Neural progenitor cell (in vitro differentiated cells): ENCODE measurements around the gene CHD6.

Source experiments
- EZH2 ChIP-seq: fragments of 200-600 bp; sonication (generic); IDR thresholded peaks from 2 replicates; pipeline ENCODE4 v1.6.1; 2017; ENCODE audit warnings: antibody characterized with exemption, mild to moderate bottlenecking, moderate library complexity
- TF ChIP-seq, protein P1 (sequence below): fragments of 200-600 bp; sonication (generic); IDR thresholded peaks from 2 replicates; pipeline ENCODE4 v1.5.1; 2017; ENCODE audit warnings: antibody characterized with exemption, mild to moderate bottlenecking

DNA sequence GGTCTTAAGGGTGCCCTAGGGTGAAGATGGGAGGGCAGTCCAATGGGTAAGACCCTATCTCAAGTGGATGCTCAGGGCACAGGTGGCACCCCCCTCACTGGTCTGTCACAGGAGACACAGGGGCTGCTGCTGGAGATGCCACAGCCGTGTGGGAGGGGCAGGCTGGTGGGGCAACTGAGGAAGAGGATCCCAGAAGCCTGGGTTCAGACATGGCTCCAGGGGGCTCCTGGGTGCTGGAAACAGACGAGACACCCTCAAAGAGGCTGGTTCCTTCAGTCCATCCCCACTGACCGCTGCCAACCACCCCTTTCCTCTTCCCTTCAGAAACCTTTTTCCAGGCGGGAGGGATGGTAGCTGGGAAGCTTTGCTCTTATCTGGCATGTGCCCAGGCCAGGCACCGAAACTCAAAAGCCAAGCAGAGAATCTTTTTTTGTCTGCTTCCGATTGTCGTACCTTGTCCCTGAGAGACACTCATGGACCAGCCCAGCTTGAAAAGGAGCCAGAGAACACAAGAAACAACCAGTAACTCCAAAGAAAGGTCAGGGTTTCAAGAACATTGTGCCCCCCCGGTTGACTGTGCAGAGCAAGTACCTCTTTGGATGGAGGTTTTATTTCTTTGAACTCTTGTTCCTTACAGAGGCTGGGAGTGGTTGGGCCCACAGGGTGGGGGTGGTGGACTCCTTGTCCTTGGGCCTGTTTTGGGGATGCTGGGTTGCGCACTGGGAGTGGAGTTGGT lies 223.1 kb downstream of the CHD6 start:
- TF ChIP-seq EZH2 = no peak
- TF ChIP-seq, protein P1, sequence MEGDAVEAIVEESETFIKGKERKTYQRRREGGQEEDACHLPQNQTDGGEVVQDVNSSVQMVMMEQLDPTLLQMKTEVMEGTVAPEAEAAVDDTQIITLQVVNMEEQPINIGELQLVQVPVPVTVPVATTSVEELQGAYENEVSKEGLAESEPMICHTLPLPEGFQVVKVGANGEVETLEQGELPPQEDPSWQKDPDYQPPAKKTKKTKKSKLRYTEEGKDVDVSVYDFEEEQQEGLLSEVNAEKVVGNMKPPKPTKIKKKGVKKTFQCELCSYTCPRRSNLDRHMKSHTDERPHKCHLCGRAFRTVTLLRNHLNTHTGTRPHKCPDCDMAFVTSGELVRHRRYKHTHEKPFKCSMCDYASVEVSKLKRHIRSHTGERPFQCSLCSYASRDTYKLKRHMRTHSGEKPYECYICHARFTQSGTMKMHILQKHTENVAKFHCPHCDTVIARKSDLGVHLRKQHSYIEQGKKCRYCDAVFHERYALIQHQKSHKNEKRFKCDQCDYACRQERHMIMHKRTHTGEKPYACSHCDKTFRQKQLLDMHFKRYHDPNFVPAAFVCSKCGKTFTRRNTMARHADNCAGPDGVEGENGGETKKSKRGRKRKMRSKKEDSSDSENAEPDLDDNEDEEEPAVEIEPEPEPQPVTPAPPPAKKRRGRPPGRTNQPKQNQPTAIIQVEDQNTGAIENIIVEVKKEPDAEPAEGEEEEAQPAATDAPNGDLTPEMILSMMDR = no peak
